Esophagus squamous epithelium (tissue), 5 donors: ENCODE measurements around the gene QSER1. TPM values are rescaled to one million over a fixed set of nuclear protein-coding genes. Genes with fewer than 3 reads are reported as not detected.

Experiments used
- DNase-seq: peaks from one replicate; lab custom pipeline; 2025; lab: John Stamatoyannopoulos, UW
- H3K27ac ChIP-seq, 4 donors: fragments of 200-600 bp; sonication (generic); one replicate each; pipeline ENCODE4 v1.5.1; 2016 to 2019; ENCODE audit warnings: mild to moderate bottlenecking in 1 of 4
- H3K27me3 ChIP-seq, 4 donors: fragments of 200-600 bp; sonication (generic); 1 replicate in 3 of 4; 2 replicates in 1 of 4; pipeline versions ENCODE4 v1.5.1 to v1.6.0; 2017 to 2021; ENCODE audit warnings: antibody characterized with exemption in 1 of 4
- H3K36me3 ChIP-seq, 3 donors: fragments of 200-600 bp; sonication (generic); one replicate each; pipeline ENCODE4 v1.5.1; 2016 to 2019
- H3K4me1 ChIP-seq, 3 donors: fragments of 200-600 bp; sonication (generic); one replicate each; pipeline ENCODE4 v1.5.1; 2017 to 2019
- H3K4me3 ChIP-seq, 4 donors: fragments of 200-600 bp; sonication (generic); 1 replicate in 3 of 4; 2 replicates in 1 of 4; pipeline ENCODE4 v1.5.1; 2016 to 2019; ENCODE audit warnings: mild to moderate bottlenecking in 2 of 4, moderate library complexity in 1 of 4
- H3K9me3 ChIP-seq, 3 donors: fragments of 200-600 bp; sonication (generic); one replicate each; pipeline ENCODE4 v1.5.1; 2016 to 2019
- POLR2A ChIP-seq, 4 donors: fragments of 450-650 bp; IDR thresholded peaks; one replicate each; pipeline ENCODE4 v1.6.1; 2017; ENCODE audit warnings: antibody characterized with exemption in 4 of 4, mild to moderate bottlenecking in 4 of 4, moderate library complexity in 3 of 4
- WGBS, 2 donors: methylation state at CpG; one replicate each; pipeline ENCODE4 v1.1.5; 2018; 5-methylcytosine and 5-hydroxymethylcytosine counted together
- intact Hi-C: fragments of 100-400 bp; cut with DNase I; formaldehyde crosslinking; loops from one replicate; pipeline ENCODE4 v1.15.0; 2022
- total RNA-seq, 4 donors: library from RNA; depleted of rRNA; stranded (reverse); fragments of >200 nt; gene quantifications; one replicate each; pipeline ENCODE4 v1.1.0, GENCODE V29; 2016
- TF ChIP-seq, protein P1 (sequence below), 6 experiments: fragments of 450-650 bp in 4 of 6; fragments of 200-600 bp in 2 of 6; sonication (generic) in 2 of 6; IDR thresholded peaks; one replicate each; pipeline ENCODE4 v1.5.1; 2016 to 2019; ENCODE audit warnings: antibody characterized with exemption in 6 of 6, mild to moderate bottlenecking in 4 of 6, moderate library complexity in 4 of 6
- donor health status: DM: yes; HTN: yes; CAD: no.

QSER1 gene
- total RNA-seq, 4 donors from 2014 or later = 26.7 to 43.5 (median 33.3) TPM

- WGBS, 2 donors = 40 to 48% methylated on average over 1 of the region's 1 CpG
Measured at GRCh38 chr11:33021501-33021900, 128.9 kb downstream of the QSER1 start.

DNA sequence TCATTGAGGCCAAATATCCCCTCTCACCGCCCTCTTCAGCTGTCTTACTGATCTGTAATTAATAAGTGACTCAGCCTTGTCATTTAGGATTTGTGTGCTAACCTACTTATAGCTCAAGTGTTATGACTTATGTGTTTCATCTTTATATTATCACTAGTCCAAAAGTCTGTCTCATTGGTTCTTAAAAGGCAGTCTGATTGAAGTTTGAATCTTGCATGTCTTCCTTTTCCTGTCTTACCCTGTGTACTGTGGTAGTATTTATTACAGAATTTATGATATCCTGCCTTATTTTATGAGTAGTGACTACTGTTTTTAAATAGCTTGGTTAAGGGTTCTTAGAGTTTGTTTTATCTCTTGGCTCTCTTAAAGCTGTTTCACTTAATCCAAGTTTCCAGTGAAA, 129.3 kb downstream of the QSER1 start:
- intact Hi-C loops = no loop called here
- 23 to 54% methylated on average over 1 of the region's 1 CpG for WGBS, 2 donors
- Histone ChIP-seq H3K27ac (no peak overlapping the region), H3K36me3 (peaks cover 0 to 9% (median 0%) of the 10 kb centered on the region in 3 donors), H3K4me3 (no peak overlapping the region), H3K4me1 (peaks cover 0 to 22% (median 3%) of the 10 kb centered on the region in 3 donors), H3K9me3 (no peaks in the 10 kb centered on the region), H3K27me3 (no peaks in the 10 kb centered on the region)
- no peak for TF ChIP-seq POLR2A (IDR thresholded peaks at IDR 0.05)
- TF ChIP-seq, protein P1, sequence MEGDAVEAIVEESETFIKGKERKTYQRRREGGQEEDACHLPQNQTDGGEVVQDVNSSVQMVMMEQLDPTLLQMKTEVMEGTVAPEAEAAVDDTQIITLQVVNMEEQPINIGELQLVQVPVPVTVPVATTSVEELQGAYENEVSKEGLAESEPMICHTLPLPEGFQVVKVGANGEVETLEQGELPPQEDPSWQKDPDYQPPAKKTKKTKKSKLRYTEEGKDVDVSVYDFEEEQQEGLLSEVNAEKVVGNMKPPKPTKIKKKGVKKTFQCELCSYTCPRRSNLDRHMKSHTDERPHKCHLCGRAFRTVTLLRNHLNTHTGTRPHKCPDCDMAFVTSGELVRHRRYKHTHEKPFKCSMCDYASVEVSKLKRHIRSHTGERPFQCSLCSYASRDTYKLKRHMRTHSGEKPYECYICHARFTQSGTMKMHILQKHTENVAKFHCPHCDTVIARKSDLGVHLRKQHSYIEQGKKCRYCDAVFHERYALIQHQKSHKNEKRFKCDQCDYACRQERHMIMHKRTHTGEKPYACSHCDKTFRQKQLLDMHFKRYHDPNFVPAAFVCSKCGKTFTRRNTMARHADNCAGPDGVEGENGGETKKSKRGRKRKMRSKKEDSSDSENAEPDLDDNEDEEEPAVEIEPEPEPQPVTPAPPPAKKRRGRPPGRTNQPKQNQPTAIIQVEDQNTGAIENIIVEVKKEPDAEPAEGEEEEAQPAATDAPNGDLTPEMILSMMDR (IDR thresholded peaks at IDR 0.05) = no peak
- DNase-seq = no peak

More at GRCh38 chr11:33021501-33021900, 128.9 kb downstream of the QSER1 start:
- H3K4me3 ChIP-seq = no peak overlapping the region
- no peaks in the 10 kb centered on the region for H3K27me3 ChIP-seq
- peaks cover 0 to 26% (median 3%) of the 10 kb centered on the region in 3 donors for H3K4me1 ChIP-seq
- no peaks in the 10 kb centered on the region for H3K9me3 ChIP-seq
- H3K27ac ChIP-seq = no peak overlapping the region
- TF ChIP-seq, protein P1 (IDR thresholded peaks at IDR 0.05) = no peak
- TF ChIP-seq POLR2A (IDR thresholded peaks at IDR 0.05) = no peak
- DNase-seq = no peak
- intact Hi-C loops = no loop called here
- peaks cover 0 to 5% (median 0%) of the 10 kb centered on the region in 3 donors for H3K36me3 ChIP-seq

- 84 to 91% methylated on average over 3 of the region's 3 CpGs for WGBS, 2 donors
- Histone ChIP-seq H3K27me3 (no peaks in the 10 kb centered on the region), H3K36me3 (peaks cover 0 to 10% (median 0%) of the 10 kb centered on the region in 3 donors), H3K27ac (no peak overlapping the region), H3K9me3 (no peaks in the 10 kb centered on the region), H3K4me1 (peaks cover 0 to 13% (median 3%) of the 10 kb centered on the region in 3 donors), H3K4me3 (no peak overlapping the region)
- TF ChIP-seq POLR2A (IDR thresholded peaks at IDR 0.05) = no peak
- TF ChIP-seq, protein P1 (IDR thresholded peaks at IDR 0.05) = no peak
- intact Hi-C loops = no loop called here
- no peak for DNase-seq
Measured at GRCh38 chr11:33025339-33025722, 132.7 kb downstream of the QSER1 start.

- 57 to 79% methylated on average over 2 of the region's 2 CpGs for WGBS, 2 donors
- TF ChIP-seq, protein P1 (IDR thresholded peaks at IDR 0.05) = no peak
- no peak for TF ChIP-seq POLR2A (IDR thresholded peaks at IDR 0.05)
- Histone ChIP-seq H3K36me3 (peaks cover 0 to 28% (median 0%) of the 10 kb centered on the region in 3 donors), H3K27me3 (no peaks in the 10 kb centered on the region), H3K4me3 (no peak overlapping the region), H3K27ac (no peak overlapping the region), H3K9me3 (no peaks in the 10 kb centered on the region), H3K4me1 (peaks cover 0 to 2% (median 0%) of the 10 kb centered on the region in 3 donors)
- no peak for DNase-seq
- intact Hi-C loops = no loop called here
Measured at GRCh38 chr11:33027233-33027632, 134.6 kb downstream of the QSER1 start.

- Histone ChIP-seq H3K27ac (no peak overlapping the region), H3K4me3 (no peak overlapping the region), H3K4me1 (no peaks in the 10 kb centered on the region), H3K27me3 (no peaks in the 10 kb centered on the region), H3K9me3 (no peaks in the 10 kb centered on the region), H3K36me3 (peaks cover 0 to 29% (median 0%) of the 10 kb centered on the region in 3 donors)
- no peak for TF ChIP-seq POLR2A (IDR thresholded peaks at IDR 0.05)
- TF ChIP-seq, protein P1 (IDR thresholded peaks at IDR 0.05) = no peak
- WGBS, 2 donors = 76 to 79% methylated on average over 4 of the region's 4 CpGs
- no peak for DNase-seq
- intact Hi-C loops = no loop called here
Measured at GRCh38 chr11:33027846-33028536, 135.4 kb downstream of the QSER1 start.
